RWPE2 (cell line): Measurements from ENCODE around the gene TUBD1.
"Not testable (repeated sequence)": the region's sequence is repeated elsewhere in the genome, so short reads cannot be mapped to it uniquely, and the experiment has no call there.

ENCODE experiments used
- ATAC-seq: fragments of 200-7000 bp; cut with Tn5 transposase; 3 replicates; pipeline ENCODE4 v1.9.1; 2021; ENCODE audit warnings: low read depth
- DNase-seq: peaks from one replicate; pipeline ENCODE4 v3.0.0-alpha.2; 2020; ENCODE audit warnings: low spot score
- H3K27ac ChIP-seq: fragments of 450-650 bp; 2 replicates; pipeline ENCODE4 v1.5.1; 2017; ENCODE audit warnings: mild to moderate bottlenecking; ENCODE audit not compliant: poor library complexity, severe bottlenecking
- H3K27me3 ChIP-seq: fragments of 250-450 bp; sonication (Bioruptor Pico); 2 replicates; pipeline ENCODE4 v1.5.1; 2021; ENCODE audit warnings: mild to moderate bottlenecking, moderate library complexity; ENCODE audit not compliant: insufficient read depth, poor library complexity, severe bottlenecking
- H3K36me3 ChIP-seq: fragments of 250-450 bp; sonication (Bioruptor Pico); 2 replicates; pipeline ENCODE4 v1.5.1; 2020; ENCODE audit warnings: low read depth, mild to moderate bottlenecking, moderate library complexity
- H3K4me1 ChIP-seq: fragments of 250-450 bp; sonication (Bioruptor Pico); 2 replicates; pipeline ENCODE4 v1.5.1; 2021; ENCODE audit warnings: mild to moderate bottlenecking, moderate library complexity; ENCODE audit not compliant: insufficient read depth, poor library complexity, severe bottlenecking
- H3K4me3 ChIP-seq: fragments of 250-450 bp; sonication (Bioruptor Pico); 2 replicates; pipeline ENCODE4 v1.5.1; 2021; ENCODE audit warnings: mild to moderate bottlenecking, moderate library complexity; ENCODE audit not compliant: severe bottlenecking
- H3K9me3 ChIP-seq: fragments of 250-450 bp; sonication (Bioruptor Pico); 2 replicates; pipeline ENCODE4 v1.5.1; 2021; ENCODE audit warnings: mild to moderate bottlenecking, moderate library complexity; ENCODE audit not compliant: severe bottlenecking
- CTCF ChIP-seq: fragments of 450-650 bp; IDR thresholded peaks from one replicate; pipeline ENCODE4 v1.5.1; 2017; ENCODE audit warnings: mild to moderate bottlenecking, moderate library complexity; ENCODE audit not compliant: poor library complexity, severe bottlenecking

Gene TUBD1

GRCh38 chr17:59874376-59874775, 18.4 kb downstream of the TUBD1 start:
- H3K36me3 ChIP-seq, result peaks cover 35% of the 10 kb centered on the region
- TF ChIP-seq CTCF, result no peak
- no peaks in the 10 kb centered on the region for H3K27me3 ChIP-seq
- H3K4me3 ChIP-seq, result no peak overlapping the region
- no peak for ATAC-seq
- DNase-seq, result no peak
- H3K4me1 ChIP-seq, result no peaks in the 10 kb centered on the region
- H3K9me3 ChIP-seq, result no peaks in the 10 kb centered on the region
- no peak overlapping the region for H3K27ac ChIP-seq

- DNase-seq, result peak; percentile 7
- not testable (repeated sequence) for H3K4me1 ChIP-seq, H3K27me3 ChIP-seq, ATAC-seq, H3K4me3 ChIP-seq, H3K9me3 ChIP-seq, H3K27ac ChIP-seq
- peaks cover 30% of the 10 kb centered on the region for H3K36me3 ChIP-seq
Measured at GRCh38 chr17:59873414-59873813, 19.3 kb downstream of the TUBD1 start.

GRCh38 chr17:59872351-59872750, 20.4 kb downstream of the TUBD1 start:
- Histone ChIP-seq H3K4me3 (no peak overlapping the region), H3K9me3 (no peaks in the 10 kb centered on the region), H3K36me3 (peaks cover 22% of the 10 kb centered on the region), H3K27me3 (no peaks in the 10 kb centered on the region), H3K27ac (no peak overlapping the region), H3K4me1 (no peaks in the 10 kb centered on the region)
- DNase-seq (no peak), ATAC-seq (no peak)
- TF ChIP-seq CTCF, result no peak

GRCh38 chr17:59870482-59870881, 22.3 kb downstream of the TUBD1 start:
- H3K9me3 ChIP-seq, result no peaks in the 10 kb centered on the region
- H3K36me3 ChIP-seq, result peaks cover 22% of the 10 kb centered on the region
- no peaks in the 10 kb centered on the region for H3K27me3 ChIP-seq
- no peak overlapping the region for H3K4me3 ChIP-seq
- no peak overlapping the region for H3K27ac ChIP-seq
- TF ChIP-seq CTCF, result no peak
- DNase-seq (no peak), ATAC-seq (no peak)
- H3K4me1 ChIP-seq, result no peaks in the 10 kb centered on the region

GRCh38 chr17:59869941-59870218, 22.9 kb downstream of the TUBD1 start:
- Histone ChIP-seq H3K27ac (peak overlapping the region; percentile 27), H3K27me3 (no peaks in the 10 kb centered on the region), H3K9me3 (no peaks in the 10 kb centered on the region), H3K36me3 (peaks cover 19% of the 10 kb centered on the region), H3K4me1 (no peaks in the 10 kb centered on the region), H3K4me3 (no peak overlapping the region)
- TF ChIP-seq CTCF, result no peak
- ATAC-seq (no peak), DNase-seq (no peak)
